PFSK-1 (cell line): ENCODE results near the gene FAM156A.

Source experiments
- POLR2AphosphoS5 ChIP-seq: IDR thresholded peaks from 2 replicates; pipeline ENCODE4 v1.6.1; 2012; ENCODE audit warnings: low read depth, mild to moderate bottlenecking, control low read depth, low read length, moderate library complexity
- SIN3A ChIP-seq: IDR thresholded peaks from 2 replicates; pipeline ENCODE4 v1.6.1; 2012; ENCODE audit warnings: mild to moderate bottlenecking, low read length, moderate library complexity, borderline replicate concordance; ENCODE audit not compliant: insufficient read depth

DNA sequence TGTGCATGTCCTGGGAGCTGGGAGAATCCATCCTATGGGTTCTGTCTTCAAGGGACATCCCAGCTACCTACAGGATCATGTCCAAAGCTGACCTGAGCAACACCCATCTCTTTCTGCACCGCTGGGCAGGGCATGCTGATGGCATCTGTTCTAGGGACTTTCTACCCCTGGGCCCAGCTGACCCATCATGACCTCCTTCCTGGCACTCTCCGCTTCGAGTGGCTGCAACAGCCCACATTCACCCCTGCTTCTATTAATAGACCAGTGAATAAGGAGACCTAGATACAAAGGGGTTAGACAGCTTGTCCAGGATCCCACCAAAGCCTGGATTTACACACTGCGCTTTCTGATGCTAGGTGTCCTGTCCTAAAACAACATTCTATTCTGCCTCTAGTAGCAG, 45.7 kb upstream of the FAM156A start:
- TF ChIP-seq POLR2AphosphoS5 (no peak), SIN3A (no peak)
